ENCODE measurements around the gene BCL2. TPM values are rescaled to one million over a fixed set of nuclear protein-coding genes. Genes with fewer than 3 reads are reported as not detected.

BCL2 gene
- total RNA-seq, 2 donors from 2014 or later, result 14.8 to 38.4 TPM

GRCh38 chr18:63183952-63184770 is 135.4 kb downstream of the BCL2 start:
- Histone ChIP-seq H3K4me3 (no peak overlapping the region), H3K9me3 (no peaks in the 10 kb centered on the region), H3K36me3 (no peaks in the 10 kb centered on the region), H3K27me3 (replicated peaks; ENCODE audit: insufficient read depth) (no peaks in the 10 kb centered on the region), H3K4me1 (replicated peaks) (peaks cover 6% of the 10 kb centered on the region), H3K27ac (no peak overlapping the region)
- DNase-seq (ENCODE audit: low spot score), result no peak
- WGBS, result 94% methylated on average over 8 of the region's 8 CpGs
- no peak for TF ChIP-seq POLR2A (IDR thresholded peaks at IDR 0.05)
- no peak for TF ChIP-seq CTCF (IDR thresholded peaks at IDR 0.05)
- intact Hi-C loops (cut with DNase I), result no loop called here

- H3K4me1 ChIP-seq (replicated peaks), result peaks cover 6% of the 10 kb centered on the region
- WGBS, result 79% methylated on average over 9 of the region's 9 CpGs
- no peaks in the 10 kb centered on the region for H3K9me3 ChIP-seq
- H3K27ac ChIP-seq, result no peak overlapping the region
- no peaks in the 10 kb centered on the region for H3K36me3 ChIP-seq
- H3K27me3 ChIP-seq (replicated peaks; ENCODE audit: insufficient read depth), result no peaks in the 10 kb centered on the region
- DNase-seq (ENCODE audit: low spot score), result no peak
- no peak for TF ChIP-seq CTCF (IDR thresholded peaks at IDR 0.05)
- no peak for TF ChIP-seq POLR2AphosphoS5 (IDR thresholded peaks at IDR 0.05)
- TF ChIP-seq POLR2A (IDR thresholded peaks at IDR 0.05), result no peak
- H3K4me3 ChIP-seq, result no peak overlapping the region
- intact Hi-C loops (cut with DNase I), result no loop called here
Observed at GRCh38 chr18:63183378-63183777, 136.2 kb downstream of the BCL2 start.

GRCh38 chr18:63182861-63183260 is 136.7 kb downstream of the BCL2 start:
- Histone ChIP-seq H3K27ac (no peak overlapping the region), H3K4me1 (replicated peaks) (peaks cover 7% of the 10 kb centered on the region)
- 31% methylated on average over 5 of the region's 5 CpGs for WGBS

DNA sequence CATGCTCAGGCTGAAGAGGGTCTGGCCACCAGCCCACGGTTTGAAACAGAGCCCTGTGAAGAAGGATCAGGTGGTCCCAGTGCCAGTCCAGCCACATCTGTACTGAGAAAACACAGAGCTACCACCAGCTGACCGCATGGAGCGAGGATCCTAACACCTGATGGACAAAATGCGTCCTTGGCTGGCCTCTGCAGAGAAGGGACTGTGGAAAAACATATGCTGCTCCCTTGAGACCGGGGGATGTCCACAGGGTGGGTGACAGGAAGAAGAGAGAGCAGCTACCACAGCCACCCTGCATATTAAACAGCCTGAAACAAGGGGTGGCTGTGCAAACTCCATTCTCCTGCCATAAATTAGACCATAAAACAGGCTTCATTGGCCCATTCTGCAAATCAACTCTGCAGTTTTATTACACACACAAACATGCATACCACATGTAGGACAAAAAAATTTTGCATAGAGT is 137.2 kb downstream of the BCL2 start:
- no peaks in the 10 kb centered on the region for H3K27me3 ChIP-seq (replicated peaks; ENCODE audit: insufficient read depth)
- no peak for DNase-seq (ENCODE audit: low spot score)
- H3K9me3 ChIP-seq, result no peaks in the 10 kb centered on the region
- intact Hi-C loops (cut with DNase I), result no loop called here
- WGBS, result 51% methylated on average over 5 of the region's 5 CpGs
- H3K27ac ChIP-seq, result no peak overlapping the region
- H3K4me3 ChIP-seq, result no peak overlapping the region
- H3K36me3 ChIP-seq, result no peaks in the 10 kb centered on the region
- TF ChIP-seq CTCF (IDR thresholded peaks at IDR 0.05) (no peak), POLR2AphosphoS5 (IDR thresholded peaks at IDR 0.05) (no peak), POLR2A (IDR thresholded peaks at IDR 0.05) (no peak)
- H3K4me1 ChIP-seq (replicated peaks), result peaks cover 9% of the 10 kb centered on the region

More at GRCh38 chr18:63182861-63183260, 136.7 kb downstream of the BCL2 start:
- TF ChIP-seq CTCF (IDR thresholded peaks at IDR 0.05) (no peak), POLR2A (IDR thresholded peaks at IDR 0.05) (no peak)
- Histone ChIP-seq H3K36me3 (no peaks in the 10 kb centered on the region), H3K9me3 (no peaks in the 10 kb centered on the region), H3K27me3 (replicated peaks; ENCODE audit: insufficient read depth) (no peaks in the 10 kb centered on the region), H3K4me3 (no peak overlapping the region)
- DNase-seq (ENCODE audit: low spot score), result no peak
- intact Hi-C loops (cut with DNase I), result no loop called here

All from prostate gland (tissue), 2 donors.